Measurements from ENCODE around the gene TAMM41.
"Not testable (repeated sequence)": the region's sequence is repeated elsewhere in the genome, so short reads cannot be mapped to it uniquely, and the experiment has no call there.

TAMM41 gene

GRCh38 chr3:11759996-11760395, 86.7 kb downstream of the TAMM41 start:
- no peak for DNase-seq

DNA sequence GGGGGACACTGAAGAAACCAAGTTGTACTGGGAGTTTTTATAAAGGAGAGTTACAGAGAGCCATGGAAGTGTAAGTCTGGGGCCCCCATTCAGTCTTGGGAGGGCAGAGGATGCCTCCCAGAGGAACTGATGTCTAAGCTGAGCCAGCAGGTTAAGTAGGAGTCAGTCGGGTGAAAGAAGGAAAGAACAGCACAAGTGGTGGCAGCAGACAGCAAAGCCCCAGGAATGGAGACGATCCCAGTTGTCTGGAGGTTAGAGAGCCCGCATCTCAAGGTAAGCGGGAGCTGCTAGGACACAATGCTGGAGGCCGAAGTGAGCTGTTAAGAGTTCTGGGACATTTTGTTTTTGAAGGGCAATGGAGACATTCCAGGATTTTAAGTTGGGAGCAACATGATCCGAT, 88.8 kb downstream of the TAMM41 start:
- DNase-seq = no peak

DNA sequence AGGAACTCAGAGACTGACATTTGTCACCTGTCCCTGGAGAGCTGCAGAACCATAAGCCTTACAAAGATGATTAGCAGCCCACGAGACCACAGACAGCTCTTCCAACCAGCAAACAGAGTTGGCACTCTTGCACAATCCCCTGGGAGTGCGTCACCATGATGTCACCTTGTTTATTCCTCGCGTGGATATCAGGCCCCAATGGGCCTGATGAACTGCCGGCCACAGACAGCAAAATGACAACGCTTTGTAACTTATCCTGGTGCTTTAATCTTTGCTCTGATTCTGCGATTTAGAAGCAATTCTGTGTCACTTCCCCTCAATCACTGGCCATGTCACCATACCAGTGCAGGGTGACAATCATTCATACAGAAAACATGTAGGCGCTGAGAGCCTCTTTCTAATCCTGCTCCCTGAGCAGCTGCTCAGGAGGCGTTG, 89.2 kb downstream of the TAMM41 start:
- DNase-seq = no peak

- no peak for DNase-seq
Observed at GRCh38 chr3:11755276-11755675, 91.4 kb downstream of the TAMM41 start.

GRCh38 chr3:11752254-11752653, 94.4 kb downstream of the TAMM41 start:
- DNase-seq = not testable (repeated sequence)

GRCh38 chr3:11748306-11748705, 98.4 kb downstream of the TAMM41 start:
- DNase-seq = not testable (repeated sequence)
